ENCODE measurements around the gene TMEM107. TPM values are rescaled to one million over a fixed set of nuclear protein-coding genes. Genes with fewer than 3 reads are reported as not detected.
"Not testable (repeated sequence)": the region's sequence is repeated elsewhere in the genome, so short reads cannot be mapped to it uniquely, and the experiment has no call there.

The TMEM107 gene
- total RNA-seq, 1 donor from 2014 or later = 24.6 TPM

DNA sequence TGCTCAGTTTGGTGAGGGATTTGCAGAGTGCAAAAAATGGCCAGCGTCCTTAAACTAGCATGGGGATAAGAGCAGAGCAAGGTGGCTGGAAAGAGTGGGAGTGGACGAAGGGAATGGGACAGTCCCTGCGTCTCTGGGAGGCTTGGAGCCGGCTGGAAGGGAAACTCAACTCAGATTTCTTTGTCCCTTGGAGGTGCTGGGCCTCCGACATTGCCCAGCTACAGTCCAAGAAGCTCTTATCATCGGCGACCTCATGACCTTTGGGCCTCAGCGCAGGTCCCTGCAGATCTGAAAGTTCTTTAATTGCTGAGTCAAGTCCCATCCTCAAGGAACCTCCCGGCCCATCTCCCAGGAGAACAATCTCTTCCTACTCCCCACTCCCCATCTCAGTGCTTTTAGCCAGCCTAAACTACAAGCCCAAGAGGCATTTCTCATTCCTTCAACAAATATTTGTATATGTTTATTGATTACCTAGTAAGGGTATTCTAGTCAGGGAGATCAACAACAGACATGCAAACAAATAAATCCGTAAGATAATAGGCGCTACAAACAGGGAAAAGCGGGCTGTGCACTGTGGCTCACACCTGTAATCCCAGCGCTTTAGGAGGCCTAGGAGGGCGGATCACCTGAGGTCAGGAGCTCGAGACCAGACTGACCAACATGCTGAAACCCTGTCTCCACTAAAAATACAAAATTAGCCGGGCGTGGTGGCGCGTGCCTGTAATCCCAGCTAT lies 985 bp upstream of the TMEM107 start:
- peak overlapping the region; percentile 94 for H3K27ac Mint-ChIP-seq
- peaks cover 3% of the 10 kb centered on the region for H3K27me3 Mint-ChIP-seq
- no peak for DNase-seq (ENCODE audit: low spot score, unreplicated experiment)
- TF ChIP-seq, protein P1, sequence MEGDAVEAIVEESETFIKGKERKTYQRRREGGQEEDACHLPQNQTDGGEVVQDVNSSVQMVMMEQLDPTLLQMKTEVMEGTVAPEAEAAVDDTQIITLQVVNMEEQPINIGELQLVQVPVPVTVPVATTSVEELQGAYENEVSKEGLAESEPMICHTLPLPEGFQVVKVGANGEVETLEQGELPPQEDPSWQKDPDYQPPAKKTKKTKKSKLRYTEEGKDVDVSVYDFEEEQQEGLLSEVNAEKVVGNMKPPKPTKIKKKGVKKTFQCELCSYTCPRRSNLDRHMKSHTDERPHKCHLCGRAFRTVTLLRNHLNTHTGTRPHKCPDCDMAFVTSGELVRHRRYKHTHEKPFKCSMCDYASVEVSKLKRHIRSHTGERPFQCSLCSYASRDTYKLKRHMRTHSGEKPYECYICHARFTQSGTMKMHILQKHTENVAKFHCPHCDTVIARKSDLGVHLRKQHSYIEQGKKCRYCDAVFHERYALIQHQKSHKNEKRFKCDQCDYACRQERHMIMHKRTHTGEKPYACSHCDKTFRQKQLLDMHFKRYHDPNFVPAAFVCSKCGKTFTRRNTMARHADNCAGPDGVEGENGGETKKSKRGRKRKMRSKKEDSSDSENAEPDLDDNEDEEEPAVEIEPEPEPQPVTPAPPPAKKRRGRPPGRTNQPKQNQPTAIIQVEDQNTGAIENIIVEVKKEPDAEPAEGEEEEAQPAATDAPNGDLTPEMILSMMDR (IDR thresholded peaks at IDR 0.05; ENCODE audit: unreplicated experiment) = no peak
- no peaks in the 10 kb centered on the region for H3K36me3 Mint-ChIP-seq (ENCODE audit: insufficient read depth)
- H3K4me1 Mint-ChIP-seq (ENCODE audit: low read depth) = peaks cover 34% of the 10 kb centered on the region
- peak overlapping the region; percentile 88 for H3K4me3 Mint-ChIP-seq (ENCODE audit: low read depth)
- H3K9me3 Mint-ChIP-seq (ENCODE audit: low read depth) = no peaks in the 10 kb centered on the region

DNA sequence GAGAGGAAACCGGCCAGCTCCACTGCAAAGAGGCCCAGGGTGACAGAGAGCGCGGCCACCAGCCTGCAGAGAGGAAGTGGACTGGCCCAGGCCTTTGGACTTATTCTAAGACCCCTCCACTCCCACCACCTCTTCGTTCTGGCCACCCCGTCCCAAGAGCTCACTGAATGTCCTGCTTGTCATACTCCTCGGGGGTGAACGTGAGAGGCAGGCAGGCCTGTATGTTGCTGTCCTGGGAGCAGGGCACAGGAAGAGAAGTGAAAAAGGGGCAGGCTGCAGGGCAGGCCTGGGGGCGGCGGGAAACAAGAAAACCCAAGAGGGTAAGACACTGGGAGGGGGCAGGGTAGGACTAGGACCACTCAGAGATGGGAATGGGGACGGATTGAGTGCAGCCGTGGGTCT lies 384 bp downstream of the TMEM107 start:
- Mint-ChIP-seq H3K4me3 (ENCODE audit: low read depth) (peak overlapping the region; percentile 88), H3K27me3 (peaks cover under 1% of the 10 kb centered on the region), H3K9me3 (ENCODE audit: low read depth) (no peaks in the 10 kb centered on the region), H3K36me3 (ENCODE audit: insufficient read depth) (no peaks in the 10 kb centered on the region), H3K4me1 (ENCODE audit: low read depth) (peaks cover 34% of the 10 kb centered on the region), H3K27ac (peak overlapping the region; percentile 94)
- no peak for DNase-seq (ENCODE audit: low spot score, unreplicated experiment)
- TF ChIP-seq, protein P1 (IDR thresholded peaks at IDR 0.05; ENCODE audit: unreplicated experiment) = no peak

DNA sequence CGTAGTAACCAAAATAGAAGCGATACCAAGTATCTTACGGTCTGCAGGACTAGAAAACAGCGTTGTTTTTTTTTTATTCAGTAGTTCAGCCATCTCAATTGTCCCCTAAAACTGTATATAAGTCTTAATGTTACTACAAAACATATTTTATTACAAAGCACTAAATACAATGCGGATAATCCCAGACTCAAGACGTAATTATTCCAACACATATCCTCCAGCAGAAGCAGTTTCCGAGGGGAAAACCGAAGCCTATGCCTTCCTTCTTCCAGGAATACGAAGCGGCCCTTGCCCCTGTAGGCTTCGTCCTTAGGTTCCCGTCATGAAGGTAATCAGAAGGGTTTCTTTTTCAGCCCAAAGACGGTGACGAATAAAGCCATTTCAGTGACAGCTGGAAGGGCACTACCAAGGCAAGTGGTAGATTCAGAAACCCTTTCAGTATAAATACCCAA lies 2.3 kb downstream of the TMEM107 start:
- peak overlapping the region; percentile 86 for H3K4me3 Mint-ChIP-seq (ENCODE audit: low read depth)
- peak overlapping the region; percentile 100 for H3K27ac Mint-ChIP-seq
- no peaks in the 10 kb centered on the region for H3K36me3 Mint-ChIP-seq (ENCODE audit: insufficient read depth)
- no peaks in the 10 kb centered on the region for H3K9me3 Mint-ChIP-seq (ENCODE audit: low read depth)
- TF ChIP-seq, protein P1 (IDR thresholded peaks at IDR 0.05; ENCODE audit: unreplicated experiment) = no peak
- peaks cover 34% of the 10 kb centered on the region for H3K4me1 Mint-ChIP-seq (ENCODE audit: low read depth)
- no peak for DNase-seq (ENCODE audit: low spot score, unreplicated experiment)
- H3K27me3 Mint-ChIP-seq = no peaks in the 10 kb centered on the region

DNA sequence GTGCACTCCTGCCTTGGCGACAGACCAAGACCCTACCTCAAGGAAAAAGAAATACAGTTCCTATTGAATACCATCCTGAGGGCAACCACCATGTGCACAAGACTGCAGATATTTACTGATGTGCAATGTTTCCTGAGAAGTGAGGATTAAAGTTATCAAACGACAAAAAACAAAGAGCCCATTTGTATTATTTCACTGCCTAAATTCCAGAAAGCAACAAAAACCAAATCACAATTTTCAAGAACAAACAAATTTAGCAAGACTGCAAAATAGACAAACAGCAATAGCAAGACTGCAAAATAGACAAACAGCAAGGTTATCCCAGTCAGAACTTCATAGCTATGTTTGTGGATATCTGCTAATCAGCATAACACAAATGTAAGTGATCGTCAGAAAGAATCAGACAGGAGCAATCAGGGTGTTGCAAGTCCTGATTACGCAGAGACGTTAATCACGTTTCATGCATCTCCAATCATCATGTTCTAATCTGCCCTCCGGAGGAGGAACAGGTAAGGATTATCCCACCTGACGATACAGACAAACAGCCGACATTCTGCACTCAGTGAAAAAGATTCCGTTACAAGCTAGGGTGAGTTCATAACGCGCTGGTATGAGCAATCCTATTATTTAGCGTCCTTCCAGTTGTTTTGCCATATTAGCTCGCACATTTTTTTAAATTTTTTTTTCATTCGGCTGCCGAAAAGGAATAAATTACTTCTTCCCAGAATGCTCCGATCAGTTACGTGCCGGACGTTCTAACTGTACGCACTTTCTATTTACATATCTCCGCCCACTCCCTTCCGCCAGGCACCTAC lies 2.9 kb downstream of the TMEM107 start:
- no peak for DNase-seq (ENCODE audit: low spot score, unreplicated experiment)
- Mint-ChIP-seq H3K4me1 (ENCODE audit: low read depth) (peaks cover 34% of the 10 kb centered on the region), H3K27ac (peak overlapping the region; percentile 100), H3K4me3 (ENCODE audit: low read depth) (peak overlapping the region; percentile 86), H3K9me3 (ENCODE audit: low read depth) (no peaks in the 10 kb centered on the region), H3K36me3 (ENCODE audit: insufficient read depth) (no peaks in the 10 kb centered on the region), H3K27me3 (no peaks in the 10 kb centered on the region)
- TF ChIP-seq, protein P1 (IDR thresholded peaks at IDR 0.05; ENCODE audit: unreplicated experiment) = no peak

DNA sequence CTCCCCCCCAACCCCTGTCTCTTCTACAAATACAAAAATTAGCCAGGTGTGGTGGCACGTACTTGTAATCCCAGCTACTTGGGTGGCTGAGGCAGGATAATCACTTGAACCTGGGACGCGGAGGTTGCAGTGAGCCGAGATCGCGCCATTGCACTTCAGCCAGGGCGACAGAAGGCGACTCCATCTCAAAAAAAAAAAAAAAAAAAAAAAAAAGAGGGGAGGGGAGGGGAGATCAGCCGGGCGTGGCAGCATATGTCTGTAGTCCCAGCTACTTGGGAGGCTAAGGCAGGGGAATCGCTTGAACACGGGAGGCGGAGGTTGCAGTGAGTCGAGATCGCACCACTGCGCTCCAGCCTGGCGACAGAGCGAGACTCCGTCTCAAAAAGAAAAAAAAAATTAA lies 6.0 kb downstream of the TMEM107 start:
- DNase-seq (ENCODE audit: low spot score, unreplicated experiment); H3K27ac Mint-ChIP-seq; H3K27me3 Mint-ChIP-seq; H3K4me3 Mint-ChIP-seq (ENCODE audit: low read depth); H3K36me3 Mint-ChIP-seq (ENCODE audit: insufficient read depth); H3K9me3 Mint-ChIP-seq (ENCODE audit: low read depth): not testable (repeated sequence)
- H3K4me1 Mint-ChIP-seq (ENCODE audit: low read depth) = peaks cover 15% of the 10 kb centered on the region

Measured in progenitor cell of endocrine pancreas (in vitro differentiated cells).